ENCODE data around the gene SLC25A23. TPM values are rescaled to one million over a fixed set of nuclear protein-coding genes. Genes with fewer than 3 reads are reported as not detected.
"Not testable (repeated sequence)": the region's sequence is repeated elsewhere in the genome, so short reads cannot be mapped to it uniquely, and the experiment has no call there.

SLC25A23 gene
- total RNA-seq, 1 donor from 2014 or later = 21.0 TPM

- Mint-ChIP-seq H3K36me3 (ENCODE audit: low read depth) (no peaks in the 10 kb centered on the region), H3K27me3 (no peaks in the 10 kb centered on the region)
- intact Hi-C loops (cut with micrococcal nuclease) = no loop called here
These were observed 26.4 kb downstream of the SLC25A23 start for GRCh38 chr19:6433165-6433564.

GRCh38 chr19:6431891-6432290 is 27.7 kb downstream of the SLC25A23 start:
- Mint-ChIP-seq H3K27me3 (no peaks in the 10 kb centered on the region), H3K4me1 (peaks cover 2% of the 10 kb centered on the region), H3K27ac (no peak overlapping the region), H3K9me3 (no peaks in the 10 kb centered on the region), H3K4me3 (no peak overlapping the region), H3K36me3 (ENCODE audit: low read depth) (no peaks in the 10 kb centered on the region)
- DNase-seq = no peak
- intact Hi-C loops (cut with micrococcal nuclease) = no loop called here

More at GRCh38 chr19:6433165-6433564, 26.4 kb downstream of the SLC25A23 start:
- Mint-ChIP-seq H3K27ac (no peak overlapping the region), H3K4me3 (no peak overlapping the region), H3K9me3 (no peaks in the 10 kb centered on the region), H3K4me1 (peaks cover 2% of the 10 kb centered on the region)
- DNase-seq = no peak

- H3K36me3 Mint-ChIP-seq (ENCODE audit: low read depth) = peaks cover 3% of the 10 kb centered on the region
- peaks cover 3% of the 10 kb centered on the region for H3K9me3 Mint-ChIP-seq
- no peak overlapping the region for H3K4me3 Mint-ChIP-seq
- intact Hi-C loops (cut with micrococcal nuclease) = loop anchor here (5.0 to 10.0 kb wide), 2 partner anchors 165 to 373 kb away; partner anchors contain the start of gene CD70
- no peak for DNase-seq
- H3K4me1 Mint-ChIP-seq = peaks cover 9% of the 10 kb centered on the region
- H3K27me3 Mint-ChIP-seq = no peaks in the 10 kb centered on the region
- no peak overlapping the region for H3K27ac Mint-ChIP-seq
These were observed 30.0 kb downstream of the SLC25A23 start for GRCh38 chr19:6429419-6430221.

GRCh38 chr19:6428692-6429418 is 30.7 kb downstream of the SLC25A23 start:
- not testable (repeated sequence) for DNase-seq; H3K27ac Mint-ChIP-seq; H3K27me3 Mint-ChIP-seq; H3K36me3 Mint-ChIP-seq (ENCODE audit: low read depth); H3K9me3 Mint-ChIP-seq; H3K4me1 Mint-ChIP-seq; H3K4me3 Mint-ChIP-seq
- intact Hi-C loops (cut with micrococcal nuclease) = loop anchor here (5.0 to 10.0 kb wide), 2 partner anchors 166 to 373 kb away; partner anchors contain the start of gene CD70

GRCh38 chr19:6427131-6427530 is 32.5 kb downstream of the SLC25A23 start:
- Mint-ChIP-seq H3K36me3 (ENCODE audit: low read depth) (peaks cover 12% of the 10 kb centered on the region), H3K27me3 (no peaks in the 10 kb centered on the region), H3K4me1 (peaks cover 23% of the 10 kb centered on the region), H3K9me3 (peaks cover 3% of the 10 kb centered on the region), H3K27ac (no peak overlapping the region), H3K4me3 (no peak overlapping the region)
- intact Hi-C loops (cut with micrococcal nuclease) = loop anchor here (5.0 to 10.0 kb wide), 2 partner anchors 168 to 375 kb away; partner anchors contain the start of gene CD70
- peak; percentile 56 for DNase-seq

GRCh38 chr19:6425732-6426620 is 33.6 kb downstream of the SLC25A23 start:
- Mint-ChIP-seq H3K27me3 (no peaks in the 10 kb centered on the region), H3K36me3 (ENCODE audit: low read depth) (peaks cover 21% of the 10 kb centered on the region), H3K27ac (peak overlapping the region; percentile 97), H3K4me3 (peak overlapping the region; percentile 72), H3K9me3 (peaks cover 3% of the 10 kb centered on the region), H3K4me1 (peaks cover 24% of the 10 kb centered on the region)
- intact Hi-C loops (cut with micrococcal nuclease) = loop anchor here (1.0 to 10.0 kb wide), 7 partner anchors 33 to 376 kb away; partner anchors contain the start of genes CD70, CLPP and GTF2F1
- peak; percentile 66 for DNase-seq

- intact Hi-C loops (cut with micrococcal nuclease) = loop anchor here (1.0 to 10.0 kb wide), 7 partner anchors 32 to 377 kb away; partner anchors contain the start of genes CD70, CLPP and GTF2F1
- peak overlapping the region; percentile 97 for H3K27ac Mint-ChIP-seq
- DNase-seq = peak; percentile 100
- H3K36me3 Mint-ChIP-seq (ENCODE audit: low read depth) = peaks cover 29% of the 10 kb centered on the region
- peaks cover 3% of the 10 kb centered on the region for H3K9me3 Mint-ChIP-seq
- peaks cover 26% of the 10 kb centered on the region for H3K4me1 Mint-ChIP-seq
- peak overlapping the region; percentile 72 for H3K4me3 Mint-ChIP-seq
- H3K27me3 Mint-ChIP-seq = no peaks in the 10 kb centered on the region
These were observed 34.5 kb downstream of the SLC25A23 start for GRCh38 chr19:6424939-6425731.

GRCh38 chr19:6424195-6424938 is 35.2 kb downstream of the SLC25A23 start, which contains the start of gene KHSRP:
KHSRP (minus strand) TSS chr19:6424811; CDS start chr19:6424701, 110 bp downstream.
- H3K4me3 Mint-ChIP-seq = peak within 1 kb of the TSS; percentile 97
- intact Hi-C loops (cut with micrococcal nuclease) = loop anchor here (2.0 to 10.0 kb wide), 3 partner anchors 64 to 170 kb away; partner anchors contain the start of genes CD70 and CLPP
- H3K27ac Mint-ChIP-seq = peak within 1 kb of the TSS; percentile 97
- H3K27me3 Mint-ChIP-seq = no peaks in the 10 kb centered on the region
- DNase-seq = peak; percentile 76
- peaks cover 36% of the 10 kb centered on the region for H3K36me3 Mint-ChIP-seq (ENCODE audit: low read depth)
- H3K9me3 Mint-ChIP-seq = peaks cover 3% of the 10 kb centered on the region
- H3K4me1 Mint-ChIP-seq = peaks cover 26% of the 10 kb centered on the region

- H3K27ac Mint-ChIP-seq = peak overlapping the region; percentile 82
- H3K36me3 Mint-ChIP-seq (ENCODE audit: low read depth) = peaks cover 43% of the 10 kb centered on the region
These were observed 35.9 kb downstream of the SLC25A23 start for GRCh38 chr19:6423499-6424194.

GRCh38 chr19:6421075-6422014 is 38.2 kb downstream of the SLC25A23 start:
- peaks cover 62% of the 10 kb centered on the region for H3K36me3 Mint-ChIP-seq (ENCODE audit: low read depth)
- DNase-seq = no peak
- H3K27me3 Mint-ChIP-seq = no peaks in the 10 kb centered on the region
- H3K27ac Mint-ChIP-seq = no peak overlapping the region
- intact Hi-C loops (cut with micrococcal nuclease) = loop anchor here (10.0 kb wide), 1 partner anchor 173 kb away; the partner anchor contains the start of gene CD70
- no peak overlapping the region for H3K4me3 Mint-ChIP-seq
- H3K9me3 Mint-ChIP-seq = peaks cover 3% of the 10 kb centered on the region
- H3K4me1 Mint-ChIP-seq = peaks cover 26% of the 10 kb centered on the region

More at GRCh38 chr19:6423499-6424194, 35.9 kb downstream of the SLC25A23 start:
- Mint-ChIP-seq H3K4me1 (peaks cover 26% of the 10 kb centered on the region), H3K27me3 (no peaks in the 10 kb centered on the region), H3K9me3 (peaks cover 3% of the 10 kb centered on the region), H3K4me3 (peak overlapping the region; percentile 97)
- peak; percentile 83 for DNase-seq
- intact Hi-C loops (cut with micrococcal nuclease) = loop anchor here (2.0 to 10.0 kb wide), 3 partner anchors 63 to 171 kb away; partner anchors contain the start of genes CD70 and CLPP
